ENCODE data around the gene MRPL38.

The MRPL38 gene

DNA sequence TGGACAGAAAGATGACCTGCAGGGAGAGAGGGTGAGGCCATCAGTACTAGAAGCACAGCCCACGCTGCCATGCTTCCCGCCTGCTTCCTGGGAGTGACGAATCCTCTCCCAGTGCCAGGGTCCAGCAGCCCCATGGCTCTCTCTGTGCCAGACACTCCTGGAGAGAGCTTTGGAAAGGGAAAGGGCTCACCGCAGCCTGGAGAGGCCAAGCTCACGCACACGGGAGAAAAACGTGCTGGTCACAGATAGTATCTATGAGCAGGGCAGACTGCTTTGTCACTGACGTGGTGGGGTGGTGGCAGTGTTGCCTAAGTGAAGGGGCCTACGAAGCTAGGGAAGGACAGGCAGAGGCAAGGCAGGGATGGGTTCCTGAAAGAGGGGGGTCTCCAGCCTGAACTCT is 55.0 kb downstream of the MRPL38 start:
- DNase-seq = no peak

DNA sequence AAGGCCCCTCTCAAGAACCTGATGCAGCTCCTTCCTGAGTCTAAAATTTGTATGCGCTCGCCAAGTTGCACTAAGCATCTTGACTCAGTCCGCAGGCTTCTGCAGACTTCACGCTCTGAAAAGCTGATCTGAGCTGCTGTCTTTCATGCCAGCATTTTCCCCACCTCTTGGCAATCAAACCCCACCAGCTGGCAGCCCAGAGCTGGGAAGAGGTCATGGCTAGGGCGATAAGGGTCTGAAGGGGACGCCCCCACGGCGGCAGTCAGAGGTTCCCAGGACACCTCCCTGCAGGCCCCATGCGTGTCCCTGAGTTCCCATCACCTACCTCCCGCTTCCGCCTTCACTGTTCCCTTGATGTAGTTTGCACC is 55.4 kb downstream of the MRPL38 start:
- DNase-seq = no peak

Data from GDM1 (cell line).